Hippocampal formation (tissue), 2 donors: ENCODE measurements around the gene PEMT.

Experiments used
- DNase-seq, 2 donors: peaks; one replicate each; lab custom pipeline; 2025; lab: John Stamatoyannopoulos, UW

The PEMT gene

GRCh38 chr17:17605083-17605728 is 13.7 kb upstream of the PEMT start:
- DNase-seq: no peak

GRCh38 chr17:17603895-17604225 is 12.4 kb upstream of the PEMT start:
- no peak for DNase-seq

- DNase-seq: no peak
Observed at GRCh38 chr17:17603178-17603894, 11.8 kb upstream of the PEMT start.

- DNase-seq: no peak
Observed at GRCh38 chr17:17599965-17600364, 8.5 kb upstream of the PEMT start.

- no peak for DNase-seq
Observed at GRCh38 chr17:17598003-17598402, 6.5 kb upstream of the PEMT start.

- no peak for DNase-seq
Observed at GRCh38 chr17:17595755-17596154, 4.2 kb upstream of the PEMT start.

GRCh38 chr17:17593222-17593620 is 1.7 kb upstream of the PEMT start:
- no peak for DNase-seq

- no peak for DNase-seq
Observed at GRCh38 chr17:17590883-17591354, 589 bp downstream of the PEMT start.

- DNase-seq: no peak
Observed at GRCh38 chr17:17590141-17590751, 1.3 kb downstream of the PEMT start.

GRCh38 chr17:17587614-17588337 is 3.7 kb downstream of the PEMT start:
- no peak for DNase-seq

- DNase-seq: no peak
Observed at GRCh38 chr17:17582372-17582771, 9.1 kb downstream of the PEMT start.

- DNase-seq: no peak
Observed at GRCh38 chr17:17581509-17581908, 10.0 kb downstream of the PEMT start.

GRCh38 chr17:17580662-17581470 is 10.6 kb downstream of the PEMT start:
- no peak for DNase-seq

- no peak for DNase-seq
Observed at GRCh38 chr17:17579691-17580090, 11.8 kb downstream of the PEMT start.

GRCh38 chr17:17577373-17577772 is 14.1 kb downstream of the PEMT start:
- no peak for DNase-seq

- no peak for DNase-seq
Observed at GRCh38 chr17:17576772-17577234, 14.7 kb downstream of the PEMT start.

- DNase-seq: no peak
Observed at GRCh38 chr17:17575360-17576251, 15.9 kb downstream of the PEMT start.

- no peak for DNase-seq
Observed at GRCh38 chr17:17573912-17574311, 17.6 kb downstream of the PEMT start.

GRCh38 chr17:17572010-17572785 is 19.3 kb downstream of the PEMT start:
- no peak for DNase-seq
